GM19463 (cell line): ENCODE data around the gene GALNT2.

ENCODE experiments used
- ATAC-seq: cut with Tn5 transposase; IDR thresholded peaks from one replicate; pipeline ENCODE4 v1.9.1; 2021; ENCODE audit warnings: mild to moderate bottlenecking, moderate library complexity; ENCODE audit not compliant: unreplicated experiment

GALNT2 gene

DNA sequence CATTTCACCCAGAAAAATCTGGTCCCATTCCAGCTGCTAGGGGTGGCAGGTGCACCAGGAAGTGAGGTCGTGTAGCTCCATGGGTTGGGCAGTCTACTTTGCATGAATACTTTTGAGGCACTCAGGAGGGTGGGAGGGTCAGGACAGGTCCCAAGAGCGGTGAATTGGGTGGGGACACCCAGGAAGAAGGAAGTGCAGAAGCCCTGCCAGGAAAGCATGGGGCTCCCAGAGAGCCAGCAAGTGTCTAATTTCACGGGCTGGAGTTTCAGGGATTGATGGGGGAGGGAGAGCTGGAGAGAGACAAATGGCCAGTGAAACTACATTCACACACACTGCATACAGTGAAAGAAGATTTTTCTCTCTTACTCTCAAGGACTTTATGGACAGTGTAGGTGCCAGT, 137.8 kb downstream of the GALNT2 start:
- no peak for ATAC-seq

GRCh38 chr1:230205719-230206198, 138.7 kb downstream of the GALNT2 start:
- no peak for ATAC-seq

- no peak for ATAC-seq
These were observed 139.2 kb downstream of the GALNT2 start for GRCh38 chr1:230206207-230206606.

DNA sequence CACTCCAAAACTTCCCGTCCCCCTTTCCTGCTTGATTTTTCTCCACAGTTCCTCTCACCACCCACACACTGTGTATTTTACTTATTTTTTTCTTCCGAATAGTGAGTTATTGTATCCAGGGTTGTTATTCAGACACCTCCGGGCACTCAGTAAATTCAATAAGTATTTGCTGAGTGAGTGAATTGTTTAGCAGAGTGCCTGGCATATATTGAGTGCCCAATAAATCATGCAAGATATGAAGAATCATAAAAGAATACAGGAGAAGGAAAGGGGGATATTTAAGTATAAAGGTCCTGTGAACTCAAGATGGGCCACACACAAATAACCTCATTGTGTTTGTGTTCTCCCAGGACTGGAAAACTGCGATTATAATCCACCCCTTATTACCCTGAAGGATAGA, 139.9 kb downstream of the GALNT2 start:
- no peak for ATAC-seq

GRCh38 chr1:230207598-230207997, 140.6 kb downstream of the GALNT2 start:
- ATAC-seq: no peak

DNA sequence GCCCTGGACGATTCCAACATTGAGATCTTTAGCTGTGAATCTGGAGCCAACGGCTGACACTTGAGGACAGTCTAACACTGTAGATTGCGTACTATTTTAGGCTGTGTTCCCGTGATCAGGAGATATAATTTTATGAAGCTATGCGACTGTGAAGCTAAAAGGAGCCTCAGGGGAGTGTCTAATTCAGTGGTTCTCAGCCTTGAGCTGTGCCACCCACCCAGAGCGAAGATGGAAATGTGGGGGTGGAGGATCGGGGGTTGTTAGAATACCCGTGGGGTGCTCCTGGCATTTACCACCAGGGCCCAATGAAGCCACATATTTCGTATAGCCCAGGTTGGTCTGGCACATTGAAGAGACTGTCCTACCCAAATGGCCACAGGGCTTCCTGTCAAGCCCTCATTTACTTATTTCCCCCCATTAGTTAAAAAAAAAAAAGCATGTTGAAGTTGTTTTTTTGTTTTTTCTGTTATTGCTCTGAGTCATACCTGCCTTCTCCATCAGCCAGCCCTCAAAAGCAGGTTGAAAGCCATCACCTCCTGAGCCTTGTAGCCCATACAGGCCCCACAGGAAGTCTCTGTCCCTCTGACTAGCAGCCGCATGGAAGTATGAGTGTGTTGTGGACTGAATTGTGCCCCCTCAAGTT, 141.7 kb downstream of the GALNT2 start:
- ATAC-seq: peak; percentile 43

- ATAC-seq: no peak
These were observed 143.4 kb downstream of the GALNT2 start for GRCh38 chr1:230210326-230210980.

- ATAC-seq: no peak
These were observed 143.9 kb downstream of the GALNT2 start for GRCh38 chr1:230210981-230211336.

- ATAC-seq: no peak
These were observed 144.6 kb downstream of the GALNT2 start for GRCh38 chr1:230211436-230212145.

DNA sequence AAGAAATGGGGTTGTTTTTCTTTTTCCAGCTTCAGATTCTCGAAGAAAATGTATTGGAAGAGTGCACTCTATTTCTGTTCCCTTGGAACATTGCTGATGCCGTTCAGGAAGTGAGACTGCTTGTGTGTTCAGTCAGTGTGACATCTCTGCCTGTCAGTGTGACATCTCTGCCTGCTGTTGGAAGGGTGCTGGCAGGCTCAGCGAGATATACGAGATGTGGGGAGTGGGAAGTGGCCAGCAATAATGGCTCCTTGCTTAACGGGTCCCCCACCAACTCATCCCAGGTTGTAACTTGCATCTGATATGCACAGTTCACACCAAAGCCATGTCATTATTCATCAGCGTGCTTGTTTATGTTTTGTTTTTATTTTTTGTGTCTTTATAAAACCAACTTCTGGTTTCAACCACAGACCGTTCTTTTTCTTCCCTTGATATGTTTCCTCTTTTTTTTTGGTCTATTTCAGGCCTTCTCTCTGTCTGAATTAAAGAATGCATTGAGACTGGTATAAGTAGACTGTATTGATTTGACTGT, 145.4 kb downstream of the GALNT2 start:
- peak; percentile 30 for ATAC-seq

DNA sequence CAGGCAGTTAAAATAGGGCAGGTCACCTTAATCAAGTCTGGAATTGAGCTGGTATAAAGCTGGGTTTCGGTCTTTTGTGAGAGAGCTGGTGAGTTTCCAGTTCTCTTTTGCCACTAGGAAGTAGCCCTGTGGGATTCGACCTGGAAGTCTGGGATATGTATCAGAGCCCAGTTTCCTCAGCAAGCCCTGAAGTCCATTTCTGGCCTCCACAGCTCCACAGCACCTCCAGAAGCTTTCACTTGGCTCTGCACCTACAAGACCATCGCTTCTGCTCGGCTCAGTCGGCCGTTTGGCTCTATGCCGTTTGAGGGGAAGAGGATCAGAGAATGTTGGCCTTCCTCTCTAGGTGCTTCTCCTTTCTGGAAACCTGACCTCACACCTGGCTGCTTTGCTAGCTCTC, 148.0 kb downstream of the GALNT2 start:
- no peak for ATAC-seq

DNA sequence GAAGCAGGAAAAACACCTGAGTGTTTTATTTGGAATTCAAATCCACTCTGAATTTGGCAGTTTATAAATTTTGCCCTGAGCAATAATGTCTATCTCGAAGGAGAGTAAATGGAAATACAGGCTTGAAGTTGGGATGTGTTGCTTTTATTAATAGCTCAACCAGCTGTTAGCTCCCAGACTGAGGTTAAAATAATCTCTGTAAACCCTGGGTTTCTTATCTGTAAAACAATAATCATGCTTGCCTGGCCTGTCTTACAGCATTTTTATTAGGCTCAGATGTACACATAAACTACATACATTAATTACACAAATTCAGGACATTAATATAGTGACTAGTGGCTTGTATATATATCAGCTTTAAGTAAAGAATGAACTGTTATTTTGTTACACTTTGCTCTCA, 148.5 kb downstream of the GALNT2 start:
- no peak for ATAC-seq

DNA sequence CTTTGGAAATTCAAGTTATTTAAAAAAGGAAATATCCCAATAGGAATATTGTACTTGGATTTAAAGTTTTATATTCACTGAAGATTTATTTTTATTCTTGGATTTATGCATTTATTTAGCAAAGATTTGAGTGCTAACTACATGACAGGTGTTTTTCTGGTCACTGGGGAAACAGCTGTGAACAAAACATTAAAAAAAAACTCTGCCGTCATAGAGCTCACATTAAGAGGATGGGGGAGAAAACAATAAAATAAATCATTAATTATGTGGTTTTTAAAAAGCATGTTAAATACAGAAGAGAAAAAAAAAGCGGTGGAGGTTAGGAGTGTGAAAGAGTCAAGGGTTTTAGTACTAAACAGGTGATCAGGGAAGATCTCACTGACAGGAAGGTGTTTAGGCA, 149.9 kb downstream of the GALNT2 start:
- no peak for ATAC-seq

DNA sequence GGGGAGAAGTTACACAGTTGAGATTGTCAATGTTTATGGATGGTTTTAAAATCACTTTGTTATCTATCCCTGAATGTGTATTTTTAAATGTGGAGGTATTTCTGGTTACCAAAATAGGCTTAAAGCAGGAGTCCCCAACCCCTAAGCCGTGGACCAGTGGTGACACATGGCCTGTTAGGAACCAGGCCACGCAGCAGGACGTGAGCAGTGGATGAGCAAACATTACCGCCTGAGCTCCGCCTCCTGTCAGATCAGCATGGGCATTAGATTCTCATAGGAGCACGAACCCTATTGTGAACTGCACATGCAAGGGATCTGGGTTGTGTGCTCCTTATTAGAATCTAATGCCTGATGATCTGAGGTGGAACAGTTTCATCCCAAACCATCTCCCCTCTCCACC, 151.6 kb downstream of the GALNT2 start:
- no peak for ATAC-seq

GRCh38 chr1:230219174-230220067, 152.4 kb downstream of the GALNT2 start:
- ATAC-seq: no peak

DNA sequence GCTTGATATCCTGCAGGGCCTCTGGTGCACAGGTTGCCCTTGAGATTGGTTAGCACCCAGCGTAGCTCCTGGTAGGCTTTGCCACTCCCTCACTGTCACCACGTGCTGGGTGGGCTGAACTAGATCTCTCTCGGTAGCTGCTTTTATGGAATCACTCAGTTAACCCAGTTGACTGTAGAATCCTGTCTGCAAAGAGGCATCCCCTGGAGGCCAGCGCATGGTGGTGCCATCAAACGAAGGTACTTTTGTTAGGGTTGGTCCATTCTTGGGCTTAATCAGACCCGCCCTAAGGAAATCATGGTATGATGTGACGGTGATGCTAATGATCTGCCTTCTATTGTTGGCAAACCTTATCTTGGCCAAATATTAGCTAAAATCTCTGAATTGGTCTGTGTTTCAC, 153.4 kb downstream of the GALNT2 start:
- ATAC-seq: no peak

GRCh38 chr1:230220907-230221306, 153.9 kb downstream of the GALNT2 start:
- no peak for ATAC-seq

GRCh38 chr1:230222678-230223077, 155.6 kb downstream of the GALNT2 start:
- no peak for ATAC-seq

DNA sequence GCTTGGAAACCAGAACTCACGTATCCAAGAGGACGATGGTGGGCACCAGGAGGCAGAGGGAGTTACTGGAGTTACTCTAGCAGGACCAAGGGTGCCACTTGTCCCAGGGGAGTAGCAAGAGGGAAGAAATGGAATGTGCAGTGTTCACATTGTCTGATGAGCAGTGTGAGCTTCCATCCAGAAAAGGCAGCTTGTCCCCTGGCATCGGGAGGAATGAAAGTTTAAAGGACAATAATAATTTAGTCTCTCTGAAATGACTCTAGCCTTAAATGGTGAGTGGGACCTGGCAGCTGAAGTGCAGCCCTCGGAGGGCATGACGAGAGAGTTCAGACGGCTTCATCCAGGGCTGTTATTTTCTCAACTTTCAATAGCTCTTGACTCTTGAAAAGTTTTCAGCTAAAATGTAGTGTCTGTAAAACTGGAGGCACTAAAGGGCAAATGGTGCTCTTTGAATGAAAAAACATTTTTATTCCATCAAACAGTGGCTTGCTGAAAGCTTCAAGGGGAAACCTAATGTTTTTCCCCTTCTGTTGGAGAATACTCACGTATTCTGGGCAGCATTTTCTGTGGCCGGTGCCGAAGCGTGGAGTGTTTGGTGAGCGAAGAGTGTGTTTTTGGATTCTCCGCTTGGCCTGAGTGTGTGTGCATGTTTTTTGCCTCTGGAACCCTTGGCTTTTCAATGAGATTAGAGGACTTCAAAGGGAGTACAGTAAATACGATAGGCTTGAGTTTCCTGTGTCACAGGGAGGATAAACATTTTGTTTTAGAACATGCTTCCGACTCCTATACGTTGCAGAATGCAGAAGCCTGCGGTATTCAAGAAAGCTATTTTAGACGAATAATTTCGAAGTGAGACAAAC, 157.3 kb downstream of the GALNT2 start:
- no peak for ATAC-seq
